PC-3 (cell line): ENCODE results near the gene SLAMF7.
"Not testable (repeated sequence)": the region's sequence is repeated elsewhere in the genome, so short reads cannot be mapped to it uniquely, and the experiment has no call there.

ENCODE experiments used
- EZH2 ChIP-seq: fragments of 300-600 bp; sonication (generic); IDR thresholded peaks from one replicate; pipeline ENCODE4 v1.6.1; 2017; ENCODE audit warnings: antibody characterized with exemption, mild to moderate bottlenecking, low read length; ENCODE audit not compliant: unreplicated experiment
- EZH2phosphoT487 ChIP-seq: fragments of 300-600 bp; sonication (generic); IDR thresholded peaks from 2 replicates; pipeline ENCODE4 v1.6.1; 2018; ENCODE audit warnings: mild to moderate bottlenecking, antibody characterized with exemption, low read length, borderline replicate concordance
- TF ChIP-seq, protein P1 (sequence below): fragments of 300-600 bp; sonication (generic); conservative IDR thresholded peaks from 2 replicates; pipeline ENCODE4 v1.5.1; 2017; ENCODE audit warnings: antibody characterized with exemption, low read depth, mild to moderate bottlenecking, low read length

DNA sequence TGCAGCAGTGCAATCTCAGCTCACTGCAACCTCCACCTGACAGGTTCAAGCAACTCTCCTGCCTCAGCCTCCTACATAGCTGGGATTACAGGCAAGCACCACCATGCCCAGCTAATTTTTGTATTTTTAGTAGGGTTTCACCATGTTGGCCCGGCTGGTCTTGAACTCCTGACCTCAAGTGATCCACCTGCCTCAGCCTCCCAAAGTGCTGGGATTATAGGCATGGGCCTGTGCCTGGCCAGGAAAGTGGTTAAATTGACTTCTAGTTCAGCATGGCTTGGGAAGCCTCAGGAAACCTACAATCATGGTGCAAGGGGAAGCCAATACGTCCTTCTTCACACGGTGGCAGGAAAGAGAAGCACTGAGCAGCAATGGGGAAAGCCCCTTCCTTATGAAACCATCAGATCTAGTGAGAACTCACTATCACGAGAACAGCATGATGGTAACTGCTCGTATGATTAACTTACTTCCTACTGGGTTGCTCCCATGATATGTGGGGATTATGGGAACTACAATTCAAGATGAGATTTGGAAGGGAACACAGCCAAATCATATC is 26.4 kb upstream of the SLAMF7 start:
- TF ChIP-seq, protein P1, sequence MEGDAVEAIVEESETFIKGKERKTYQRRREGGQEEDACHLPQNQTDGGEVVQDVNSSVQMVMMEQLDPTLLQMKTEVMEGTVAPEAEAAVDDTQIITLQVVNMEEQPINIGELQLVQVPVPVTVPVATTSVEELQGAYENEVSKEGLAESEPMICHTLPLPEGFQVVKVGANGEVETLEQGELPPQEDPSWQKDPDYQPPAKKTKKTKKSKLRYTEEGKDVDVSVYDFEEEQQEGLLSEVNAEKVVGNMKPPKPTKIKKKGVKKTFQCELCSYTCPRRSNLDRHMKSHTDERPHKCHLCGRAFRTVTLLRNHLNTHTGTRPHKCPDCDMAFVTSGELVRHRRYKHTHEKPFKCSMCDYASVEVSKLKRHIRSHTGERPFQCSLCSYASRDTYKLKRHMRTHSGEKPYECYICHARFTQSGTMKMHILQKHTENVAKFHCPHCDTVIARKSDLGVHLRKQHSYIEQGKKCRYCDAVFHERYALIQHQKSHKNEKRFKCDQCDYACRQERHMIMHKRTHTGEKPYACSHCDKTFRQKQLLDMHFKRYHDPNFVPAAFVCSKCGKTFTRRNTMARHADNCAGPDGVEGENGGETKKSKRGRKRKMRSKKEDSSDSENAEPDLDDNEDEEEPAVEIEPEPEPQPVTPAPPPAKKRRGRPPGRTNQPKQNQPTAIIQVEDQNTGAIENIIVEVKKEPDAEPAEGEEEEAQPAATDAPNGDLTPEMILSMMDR, result not testable (repeated sequence)
- TF ChIP-seq EZH2phosphoT487, EZH2: not testable (repeated sequence)
